SK-N-SH (cell line): ENCODE measurements around the gene C16orf96. TPM values are rescaled to one million over a fixed set of nuclear protein-coding genes. Genes with fewer than 3 reads are reported as not detected.
"Not testable (repeated sequence)": the region's sequence is repeated elsewhere in the genome, so short reads cannot be mapped to it uniquely, and the experiment has no call there.

Source experiments
- CTCF ChIA-PET: fragments of 300-600, 350-600 bp; formaldehyde crosslinking; extraction: SDS; loops from one replicate; lab custom pipeline; 2021; lab: Yijun Ruan, JAX
- POLR2A ChIA-PET: fragments of 350-600 bp; sonication (Branson Sonifier 250); formaldehyde crosslinking; extraction: SDS; loops from one replicate; lab custom pipeline; 2020; ENCODE audit warnings: antibody characterized with exemption, inconsistent platforms; lab: Yijun Ruan, JAX
- DNase-seq: peaks from one replicate; pipeline ENCODE4 v3.0.0; 2012
- H2AFZ ChIP-seq: fragments of 200-600 bp; sonication (generic); 2 replicates; pipeline ENCODE4 v1.8.1; 2016; ENCODE audit warnings: antibody characterized with exemption, mild to moderate bottlenecking, low read depth
- H3F3A ChIP-seq: fragments of 200-600 bp; sonication (generic); replicated peaks from 2 replicates; pipeline ENCODE3; 2016; ENCODE audit warnings: antibody characterized with exemption, mild to moderate bottlenecking; ENCODE audit not compliant: insufficient read depth
- H3K27ac ChIP-seq, 2 experiments: fragments of 200-500 bp in 1 of 2; fragments of 200-600 bp in 1 of 2; sonication (Bioruptor generic) in 1 of 2; sonication (generic), shearing (Covaris generic) in 1 of 2; 2 replicates each; pipeline versions ENCODE4 v1.5.1 to v1.6.1; 2014 to 2016; ENCODE audit warnings: low read depth in 2 of 2, inconsistent platforms in 1 of 2, low read length in 1 of 2, mild to moderate bottlenecking in 1 of 2, mixed read lengths in 1 of 2
- H3K27me3 ChIP-seq: fragments of 200-600 bp; sonication (generic), shearing (Covaris generic); 2 replicates; pipeline ENCODE4 v1.6.1; 2016; ENCODE audit warnings: mixed run types; ENCODE audit not compliant: insufficient read depth
- H3K36me3 ChIP-seq, 2 experiments: fragments of 200-500 bp in 1 of 2; fragments of 200-600 bp in 1 of 2; sonication (Bioruptor generic) in 1 of 2; sonication (generic) in 1 of 2; replicated peaks in 1 of 2; 2 replicates each; pipeline versions ENCODE3 to v1.5.1; 2014 to 2016; ENCODE audit warnings: low read length in 1 of 2, mild to moderate bottlenecking in 1 of 2; ENCODE audit not compliant: insufficient read depth in 2 of 2, control insufficient read depth in 1 of 2
- H3K4me1 ChIP-seq, 2 experiments: fragments of 200-500 bp in 1 of 2; fragments of 200-600 bp in 1 of 2; sonication (Bioruptor generic) in 1 of 2; sonication (generic), shearing (Covaris generic) in 1 of 2; 2 replicates each; pipeline versions ENCODE4 v1.5.1 to v1.6.1; 2014 to 2016; ENCODE audit warnings: low read depth in 1 of 2, low read length in 1 of 2, mixed run types in 1 of 2; ENCODE audit not compliant: insufficient read depth in 2 of 2, control insufficient read depth in 1 of 2
- H3K4me2 ChIP-seq: fragments of 200-600 bp; sonication (generic), shearing (Covaris generic); 2 replicates; pipeline ENCODE4 v1.6.1; 2017; ENCODE audit warnings: mixed run types
- H3K4me3 ChIP-seq, 2 experiments: fragments of 200-500 bp in 1 of 2; fragments of 200-600 bp in 1 of 2; sonication (Bioruptor generic) in 1 of 2; sonication (generic), shearing (Covaris generic) in 1 of 2; 2 replicates each; pipeline versions ENCODE4 v1.5.1 to v1.8.1; 2014 to 2016; ENCODE audit warnings: low read depth in 2 of 2, inconsistent platforms in 1 of 2, low read length in 1 of 2, mild to moderate bottlenecking in 1 of 2, mixed read lengths in 1 of 2, moderate library complexity in 1 of 2
- H3K79me2 ChIP-seq: fragments of 200-600 bp; sonication (generic); 2 replicates; pipeline ENCODE4 v1.8.1; 2017; ENCODE audit warnings: mild to moderate bottlenecking; ENCODE audit not compliant: insufficient read depth
- H3K9ac ChIP-seq: fragments of 200-600 bp; sonication (generic); 2 replicates; pipeline ENCODE4 v1.6.1; 2017; ENCODE audit warnings: mixed run types
- H3K9me2 ChIP-seq: fragments of 200-600 bp; sonication (generic); 2 replicates; pipeline ENCODE4 v1.6.1; 2017; ENCODE audit warnings: mixed run types
- H3K9me3 ChIP-seq: fragments of 200-600 bp; sonication (generic); 2 replicates; pipeline ENCODE4 v1.6.1; 2017; ENCODE audit warnings: mixed run types, mild to moderate bottlenecking, moderate library complexity
- H4K20me1 ChIP-seq: fragments of 200-600 bp; sonication (generic); 2 replicates; pipeline ENCODE4 v1.6.1; 2017; ENCODE audit warnings: mild to moderate bottlenecking, mixed run types; ENCODE audit not compliant: insufficient read depth
- CHD2 ChIP-seq: fragments of 150-350 bp; IDR thresholded peaks from 2 replicates; pipeline ENCODE4 v1.6.1; 2018; ENCODE audit warnings: low read length; ENCODE audit not compliant: partially characterized antibody
- ELF1 ChIP-seq: IDR thresholded peaks from 2 replicates; pipeline ENCODE4 v1.4.0; 2012
- EZH2phosphoT487 ChIP-seq: fragments of 200-600 bp; sonication (generic); IDR thresholded peaks from 2 replicates; pipeline ENCODE4 v1.6.1; 2017; ENCODE audit warnings: low read depth, mixed run types, mild to moderate bottlenecking, antibody characterized with exemption, moderate library complexity, borderline replicate concordance
- FOXM1 ChIP-seq: IDR thresholded peaks from 2 replicates; pipeline ENCODE4 v1.4.0; 2012; ENCODE audit warnings: low read depth, mild to moderate bottlenecking
- RFX5 ChIP-seq: IDR thresholded peaks from 2 replicates; pipeline ENCODE4 v1.6.1; 2012; ENCODE audit warnings: mild to moderate bottlenecking, improper control_type of control experiment, low read length
- RXRA ChIP-seq: IDR thresholded peaks from 2 replicates; pipeline ENCODE4 v1.4.0; 2012; ENCODE audit warnings: low read depth, mild to moderate bottlenecking, borderline replicate concordance
- SIN3A ChIP-seq: IDR thresholded peaks from 2 replicates; pipeline ENCODE4 v1.6.1; 2012; ENCODE audit warnings: low read depth, mild to moderate bottlenecking, low read length, moderate library complexity, borderline replicate concordance
- TAF1 ChIP-seq: IDR thresholded peaks from 2 replicates; pipeline ENCODE4 v1.6.1; 2012; ENCODE audit warnings: low read depth, mild to moderate bottlenecking, low read length, moderate library complexity, borderline replicate concordance
- TCF12 ChIP-seq: IDR thresholded peaks from 2 replicates; pipeline ENCODE4 v1.4.0; 2012
- TEAD4 ChIP-seq: IDR thresholded peaks from 2 replicates; pipeline ENCODE4 v1.4.0; 2012; ENCODE audit warnings: mild to moderate bottlenecking, borderline replicate concordance; ENCODE audit not compliant: insufficient read depth
- WGBS: methylation state at CpG from one replicate; pipeline ENCODE4 v1.1.6; 2017; ENCODE audit warnings: low lambda C conversion rate; 5-methylcytosine and 5-hydroxymethylcytosine counted together
- polyA plus RNA-seq, 3 experiments: library from polyadenylated mRNA; depleted of rRNA; stranded (reverse); fragments of >200 nt; gene quantifications; 2 replicates each; pipeline ENCODE4 v1.2.3, GENCODE V29; 2012
- TF ChIP-seq, protein P1 (sequence below): IDR thresholded peaks from 2 replicates; pipeline ENCODE4 v1.4.0; 2012; ENCODE audit warnings: low read depth
- TF ChIP-seq, protein P2 (sequence below): fragments of 150-350 bp; IDR thresholded peaks from 2 replicates; pipeline ENCODE4 v1.6.1; 2017; ENCODE audit warnings: antibody characterized with exemption, low read length, low read depth, borderline replicate concordance
- TF ChIP-seq, protein P3 (sequence below): IDR thresholded peaks from 2 replicates; pipeline ENCODE4 v1.6.1; 2012; ENCODE audit warnings: mild to moderate bottlenecking, low read depth, low read length, moderate library complexity

C16orf96 gene
- polyA plus RNA-seq, 1 of the 3 experiments (the other 2 are of a cell fraction), result 0.05 TPM

DNA sequence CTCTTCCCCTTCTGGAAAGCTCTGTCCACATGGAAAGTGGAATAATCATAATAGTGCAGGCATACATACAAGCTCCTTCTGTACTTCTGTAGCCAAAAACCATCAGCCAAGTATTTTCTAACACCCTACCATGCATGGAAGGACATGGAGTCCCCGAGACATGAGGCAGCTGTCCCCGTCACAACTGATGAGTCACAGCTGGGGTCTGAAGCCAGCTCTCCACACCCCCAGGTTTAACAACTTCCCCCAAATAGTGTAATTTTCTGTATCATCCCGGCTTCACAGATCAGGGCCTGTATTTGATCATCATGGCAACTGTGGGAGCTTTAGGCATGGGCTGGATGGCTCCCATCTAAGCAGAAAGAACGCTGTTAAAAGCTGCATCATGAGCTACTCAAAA is 16.6 kb downstream of the C16orf96 start:
- no peak overlapping the region for H3K9ac ChIP-seq
- H2AFZ ChIP-seq, result no peak overlapping the region
- 64% methylated on average over 4 of the region's 4 CpGs for WGBS
- no peak overlapping the region for H3K27ac ChIP-seq
- no peak overlapping the region for H3K4me3 ChIP-seq
- H3K4me1 ChIP-seq, result no peaks in the 10 kb centered on the region
- no peaks in the 10 kb centered on the region for H3K9me3 ChIP-seq
- H3F3A ChIP-seq, result no peaks in the 10 kb centered on the region
- CTCF ChIA-PET, result interaction anchor here (0.6 to 1.3 kb wide), 4 partner anchors 12 to 62 kb away, joined by 3 to 6 read pairs (median 4); no protein-coding TSS in a partner anchor
- no peaks in the 10 kb centered on the region for H3K36me3 ChIP-seq
- H3K27me3 ChIP-seq, result no peaks in the 10 kb centered on the region
- no peaks in the 10 kb centered on the region for H3K9me2 ChIP-seq
- H4K20me1 ChIP-seq, result no peaks in the 10 kb centered on the region
- H3K79me2 ChIP-seq, result no peaks in the 10 kb centered on the region
- no peak for DNase-seq
- TF ChIP-seq TCF12 (no peak), TAF1 (no peak), EZH2phosphoT487 (no peak), RFX5 (no peak), TEAD4 (no peak), SIN3A (no peak), RXRA (no peak), ELF1 (no peak), FOXM1 (no peak), CHD2 (no peak)
- TF ChIP-seq, protein P1, sequence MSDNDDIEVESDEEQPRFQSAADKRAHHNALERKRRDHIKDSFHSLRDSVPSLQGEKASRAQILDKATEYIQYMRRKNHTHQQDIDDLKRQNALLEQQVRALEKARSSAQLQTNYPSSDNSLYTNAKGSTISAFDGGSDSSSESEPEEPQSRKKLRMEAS, result no peak
- TF ChIP-seq, protein P2, sequence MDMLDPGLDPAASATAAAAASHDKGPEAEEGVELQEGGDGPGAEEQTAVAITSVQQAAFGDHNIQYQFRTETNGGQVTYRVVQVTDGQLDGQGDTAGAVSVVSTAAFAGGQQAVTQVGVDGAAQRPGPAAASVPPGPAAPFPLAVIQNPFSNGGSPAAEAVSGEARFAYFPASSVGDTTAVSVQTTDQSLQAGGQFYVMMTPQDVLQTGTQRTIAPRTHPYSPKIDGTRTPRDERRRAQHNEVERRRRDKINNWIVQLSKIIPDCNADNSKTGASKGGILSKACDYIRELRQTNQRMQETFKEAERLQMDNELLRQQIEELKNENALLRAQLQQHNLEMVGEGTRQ, result no peak
- TF ChIP-seq, protein P3, sequence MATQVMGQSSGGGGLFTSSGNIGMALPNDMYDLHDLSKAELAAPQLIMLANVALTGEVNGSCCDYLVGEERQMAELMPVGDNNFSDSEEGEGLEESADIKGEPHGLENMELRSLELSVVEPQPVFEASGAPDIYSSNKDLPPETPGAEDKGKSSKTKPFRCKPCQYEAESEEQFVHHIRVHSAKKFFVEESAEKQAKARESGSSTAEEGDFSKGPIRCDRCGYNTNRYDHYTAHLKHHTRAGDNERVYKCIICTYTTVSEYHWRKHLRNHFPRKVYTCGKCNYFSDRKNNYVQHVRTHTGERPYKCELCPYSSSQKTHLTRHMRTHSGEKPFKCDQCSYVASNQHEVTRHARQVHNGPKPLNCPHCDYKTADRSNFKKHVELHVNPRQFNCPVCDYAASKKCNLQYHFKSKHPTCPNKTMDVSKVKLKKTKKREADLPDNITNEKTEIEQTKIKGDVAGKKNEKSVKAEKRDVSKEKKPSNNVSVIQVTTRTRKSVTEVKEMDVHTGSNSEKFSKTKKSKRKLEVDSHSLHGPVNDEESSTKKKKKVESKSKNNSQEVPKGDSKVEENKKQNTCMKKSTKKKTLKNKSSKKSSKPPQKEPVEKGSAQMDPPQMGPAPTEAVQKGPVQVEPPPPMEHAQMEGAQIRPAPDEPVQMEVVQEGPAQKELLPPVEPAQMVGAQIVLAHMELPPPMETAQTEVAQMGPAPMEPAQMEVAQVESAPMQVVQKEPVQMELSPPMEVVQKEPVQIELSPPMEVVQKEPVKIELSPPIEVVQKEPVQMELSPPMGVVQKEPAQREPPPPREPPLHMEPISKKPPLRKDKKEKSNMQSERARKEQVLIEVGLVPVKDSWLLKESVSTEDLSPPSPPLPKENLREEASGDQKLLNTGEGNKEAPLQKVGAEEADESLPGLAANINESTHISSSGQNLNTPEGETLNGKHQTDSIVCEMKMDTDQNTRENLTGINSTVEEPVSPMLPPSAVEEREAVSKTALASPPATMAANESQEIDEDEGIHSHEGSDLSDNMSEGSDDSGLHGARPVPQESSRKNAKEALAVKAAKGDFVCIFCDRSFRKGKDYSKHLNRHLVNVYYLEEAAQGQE, result no peak
- TF ChIP-seq, all 33 proteins: peak for 0
- POLR2A ChIA-PET, result no interaction called here
- no peak overlapping the region for H3K4me2 ChIP-seq

DNA sequence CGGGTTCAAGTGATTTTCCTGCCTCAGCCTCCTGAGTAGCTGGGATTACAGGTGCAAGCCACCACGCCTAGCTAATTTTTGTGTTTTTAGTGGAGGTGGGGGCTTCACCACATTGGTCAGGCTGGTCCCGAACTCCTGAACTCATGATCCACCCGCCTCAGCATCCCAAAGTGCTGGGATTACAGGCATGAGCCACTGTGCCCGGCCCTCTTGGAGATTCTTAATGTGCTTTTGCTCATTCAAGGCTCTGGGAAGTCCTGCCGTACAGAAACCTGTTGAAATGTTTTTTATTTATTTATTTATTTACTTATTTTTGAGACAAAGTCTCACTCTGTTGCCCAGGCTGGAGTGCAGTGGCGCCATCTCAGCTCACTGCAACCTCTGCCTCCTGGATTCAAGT is 17.8 kb downstream of the C16orf96 start:
- DNase-seq, H3K9ac ChIP-seq, H3K27me3 ChIP-seq, H3K4me3 ChIP-seq, H2AFZ ChIP-seq, H3K27ac ChIP-seq, H4K20me1 ChIP-seq, H3K4me1 ChIP-seq, H3F3A ChIP-seq, POLR2A ChIA-PET, H3K4me2 ChIP-seq, H3K9me3 ChIP-seq, H3K36me3 ChIP-seq, H3K79me2 ChIP-seq, H3K9me2 ChIP-seq: not testable (repeated sequence)
- WGBS, result 62% methylated on average over 7 of the region's 7 CpGs
- CTCF ChIA-PET, result interaction anchor here (1.0 to 3.4 kb wide), 3 partner anchors 12 to 63 kb away, joined by 3 to 17 read pairs (median 5); no protein-coding TSS in a partner anchor
